HT-29 (cell line): Measurements from ENCODE around the gene PICK1. TPM values are rescaled to one million over a fixed set of nuclear protein-coding genes. Genes with fewer than 3 reads are reported as not detected.

ENCODE experiments used
- DNase-seq: peaks from one replicate; pipeline ENCODE4 v3.0.0-alpha.2; 2015; ENCODE audit warnings: low spot score
- total RNA-seq: library from RNA; depleted of rRNA; stranded (reverse); fragments of >200 nt; shearing (Covaris generic); gene quantifications from 2 replicates; pipeline ENCODE4 v1.2.3, GENCODE V29; 2014

Gene PICK1
- total RNA-seq, 1 experiment from 2014 or later = 52.5 TPM

DNA sequence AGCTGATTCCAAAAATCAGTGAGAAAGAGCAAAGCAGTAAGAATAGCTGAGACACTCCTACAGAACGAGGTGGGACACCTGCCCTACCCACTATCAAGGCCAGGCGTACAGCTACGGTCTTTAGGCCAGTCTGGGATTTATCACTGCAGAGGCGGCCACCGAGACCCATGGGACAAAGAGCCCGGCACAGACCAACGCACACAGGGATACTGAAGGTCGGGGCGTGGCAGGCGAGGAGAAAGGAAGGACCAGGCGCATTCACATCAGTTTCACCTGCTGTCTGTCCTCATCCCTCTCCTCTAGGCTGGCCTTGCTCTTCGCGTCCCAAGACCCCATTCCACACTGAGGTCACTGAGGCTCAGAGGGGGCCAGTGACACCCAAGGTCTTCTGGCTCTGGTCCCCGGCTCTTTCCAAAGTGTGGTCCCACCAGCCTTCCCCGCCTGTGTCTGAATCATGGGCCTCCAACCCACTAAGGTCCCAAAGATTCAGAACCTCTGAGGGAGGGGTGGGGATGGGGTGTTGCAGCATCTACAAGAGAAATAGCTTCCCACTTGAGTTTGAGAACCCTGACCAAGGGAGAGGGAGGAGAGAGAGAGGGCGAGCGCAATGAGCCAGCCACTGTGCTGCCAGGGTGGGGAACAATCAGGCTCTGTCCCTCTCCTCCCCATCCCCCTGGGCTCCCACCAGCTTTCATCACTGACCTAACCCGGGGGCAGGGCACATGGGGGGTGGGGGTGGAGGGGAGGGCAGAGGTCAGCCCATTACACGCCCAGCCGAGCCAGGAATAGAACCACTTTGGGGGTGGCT, 7.2 kb upstream of the PICK1 start:
- DNase-seq = no peak

GRCh38 chr22:38050720-38051119, 6.5 kb upstream of the PICK1 start:
- no peak for DNase-seq

DNA sequence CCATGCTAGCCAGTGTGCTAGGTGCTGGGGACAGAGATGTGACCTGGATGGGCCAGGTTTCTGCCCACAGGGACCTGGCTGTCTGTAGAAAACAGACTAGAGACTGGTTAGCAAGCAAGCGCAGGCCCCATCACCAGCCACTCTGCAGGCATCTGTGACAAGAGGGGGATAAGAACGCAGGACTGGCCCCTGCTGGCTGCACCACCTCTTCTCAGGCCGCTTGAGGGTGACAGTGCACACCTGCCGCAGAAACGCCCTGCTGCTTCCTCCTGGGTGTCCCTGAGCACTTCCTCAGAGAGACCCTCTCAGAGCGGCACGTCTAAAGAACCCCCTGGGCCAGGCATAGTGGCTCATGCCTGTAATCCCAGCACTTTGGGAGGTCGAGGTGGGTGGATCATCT, 5.9 kb upstream of the PICK1 start:
- DNase-seq = no peak

- peak; percentile 85 for DNase-seq
Measured at GRCh38 chr22:38051900-38052862, 5.0 kb upstream of the PICK1 start.

GRCh38 chr22:38062791-38063190, 5.6 kb downstream of the PICK1 start:
- no peak for DNase-seq

GRCh38 chr22:38065539-38065938, 8.3 kb downstream of the PICK1 start:
- no peak for DNase-seq

- DNase-seq = no peak
Measured at GRCh38 chr22:38066381-38067027, 9.3 kb downstream of the PICK1 start.

- no peak for DNase-seq
Measured at GRCh38 chr22:38067028-38067415, 9.8 kb downstream of the PICK1 start.

DNA sequence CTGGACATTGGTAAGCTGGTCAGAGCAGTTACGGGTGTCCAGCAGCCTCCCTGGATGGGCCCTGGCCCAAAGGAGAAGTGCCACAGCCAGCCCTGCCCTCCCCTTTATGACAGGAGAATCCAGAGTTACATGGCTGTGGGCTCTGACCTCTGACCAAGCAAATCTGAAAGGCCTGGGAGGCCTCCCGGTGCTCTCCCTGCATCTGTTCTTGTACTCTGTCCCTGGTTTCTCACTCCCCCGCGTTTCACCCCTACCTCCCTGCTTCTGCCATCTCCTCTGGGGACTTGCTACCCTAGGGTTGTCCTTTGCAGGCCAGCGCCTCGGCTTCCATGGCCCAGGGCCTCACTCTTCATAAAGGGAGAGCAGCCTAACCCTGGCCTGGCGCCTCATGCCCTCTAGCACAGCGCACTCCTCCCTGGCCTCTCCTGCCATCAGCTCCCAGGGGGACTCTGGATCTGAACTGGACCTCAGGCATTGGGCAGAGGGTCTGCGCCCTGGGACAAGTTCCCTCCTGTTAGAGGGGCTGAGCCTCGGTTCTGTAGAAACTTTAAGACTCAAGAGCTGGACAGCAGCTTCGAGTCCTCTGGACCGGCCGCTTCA, 10.7 kb downstream of the PICK1 start:
- no peak for DNase-seq

- no peak for DNase-seq
Measured at GRCh38 chr22:38068641-38069371, 11.6 kb downstream of the PICK1 start.

GRCh38 chr22:38069372-38070249, 12.4 kb downstream of the PICK1 start:
- no peak for DNase-seq

- DNase-seq = no peak
Measured at GRCh38 chr22:38070250-38070921, 13.2 kb downstream of the PICK1 start.

DNA sequence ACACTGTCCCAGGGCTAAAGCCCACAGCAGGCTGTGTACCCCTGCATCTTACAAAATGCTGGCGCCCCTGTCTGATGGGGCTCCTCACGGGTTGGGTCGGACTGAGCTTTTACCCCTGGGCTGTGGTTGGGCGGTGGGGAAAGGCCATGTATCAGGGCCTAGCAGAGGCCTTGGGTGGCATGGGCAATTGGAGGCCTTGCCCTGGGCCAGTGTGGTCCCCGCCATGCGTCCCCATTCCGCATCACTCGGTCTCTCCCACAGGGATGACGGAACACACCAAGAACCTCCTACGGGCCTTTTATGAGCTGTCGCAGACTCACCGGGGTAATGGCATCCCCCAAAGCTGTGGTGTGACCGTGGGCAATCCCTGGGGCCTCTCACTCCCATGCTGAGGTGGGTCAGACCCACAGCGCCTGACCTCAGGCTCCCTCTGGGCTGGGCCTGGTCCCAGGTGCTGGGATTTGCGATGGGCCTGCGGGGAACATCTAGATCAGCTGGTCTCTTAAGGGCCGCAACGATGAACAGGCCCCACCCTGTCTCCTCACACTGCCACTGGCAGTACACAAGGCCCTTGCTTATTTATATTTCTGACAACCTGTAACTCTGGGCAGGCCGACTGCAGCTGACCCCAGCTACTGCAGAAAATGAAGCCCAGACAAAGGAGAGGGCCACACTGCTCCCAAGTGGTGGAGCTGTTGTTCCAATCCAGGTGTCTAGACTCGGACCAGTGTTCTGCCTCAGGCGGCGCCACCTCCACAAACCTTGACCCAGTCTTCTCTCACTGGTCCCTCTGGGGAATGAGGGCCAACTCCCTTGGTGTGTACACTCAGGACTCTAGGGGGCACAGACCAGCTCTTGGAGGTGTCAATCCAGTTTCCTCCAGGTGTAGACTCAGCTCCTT, 14.5 kb downstream of the PICK1 start:
- no peak for DNase-seq

- DNase-seq = no peak
Measured at GRCh38 chr22:38072322-38073149, 15.3 kb downstream of the PICK1 start.

DNA sequence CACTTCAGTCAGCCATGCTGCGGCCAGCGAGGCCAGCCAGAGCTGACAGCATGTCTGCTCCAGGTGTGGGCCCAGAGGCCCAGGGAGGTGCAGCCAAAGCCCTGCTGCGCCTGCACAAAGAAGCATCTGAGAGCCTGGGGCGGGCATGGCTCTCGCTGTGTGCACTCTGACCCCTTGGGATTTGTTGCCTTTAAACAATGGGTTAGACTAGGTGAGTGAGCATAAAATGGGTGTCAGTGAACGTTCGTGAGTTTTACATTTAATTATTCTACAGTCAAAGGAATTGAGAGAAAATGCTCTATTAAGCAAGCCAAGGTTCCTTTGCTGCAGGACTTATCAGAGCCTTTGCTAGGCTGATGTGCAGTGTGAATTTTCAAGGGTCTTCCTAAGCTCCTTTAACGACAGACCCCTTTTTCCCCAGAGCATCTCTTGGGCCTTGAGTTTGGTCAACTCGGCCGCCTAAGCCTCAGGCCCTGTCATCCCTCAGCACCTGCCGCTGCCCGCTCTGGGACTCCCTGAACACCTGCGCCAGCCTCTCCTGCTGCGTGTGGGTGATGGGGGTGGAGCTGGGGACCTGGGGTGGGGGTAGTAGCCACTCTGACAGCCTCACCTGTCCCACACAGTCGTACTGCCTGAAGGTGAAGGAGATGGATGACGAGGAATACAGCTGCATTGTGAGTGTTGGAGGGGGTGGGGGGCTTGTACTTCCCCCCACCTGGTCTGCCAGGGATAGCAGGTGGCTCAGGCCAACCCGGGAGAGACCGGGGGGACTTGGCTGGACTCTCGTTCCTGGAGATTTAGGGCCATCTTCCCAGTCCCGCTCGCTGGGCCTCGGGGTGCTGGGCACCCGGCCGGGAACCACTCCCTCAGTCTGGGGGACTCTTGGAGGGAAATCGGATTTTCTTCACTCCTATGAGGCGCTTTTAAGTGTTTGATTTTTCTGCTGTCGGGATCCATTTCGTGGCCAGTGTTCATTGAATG, 16.2 kb downstream of the PICK1 start:
- no peak for DNase-seq
